GM04504 (cell line): Measurements from ENCODE around the gene FBXO9.

Experiments used
- DNase-seq: peaks from one replicate; pipeline ENCODE4 v3.0.0-alpha.2; 2012; ENCODE audit warnings: low read depth

FBXO9 gene

DNA sequence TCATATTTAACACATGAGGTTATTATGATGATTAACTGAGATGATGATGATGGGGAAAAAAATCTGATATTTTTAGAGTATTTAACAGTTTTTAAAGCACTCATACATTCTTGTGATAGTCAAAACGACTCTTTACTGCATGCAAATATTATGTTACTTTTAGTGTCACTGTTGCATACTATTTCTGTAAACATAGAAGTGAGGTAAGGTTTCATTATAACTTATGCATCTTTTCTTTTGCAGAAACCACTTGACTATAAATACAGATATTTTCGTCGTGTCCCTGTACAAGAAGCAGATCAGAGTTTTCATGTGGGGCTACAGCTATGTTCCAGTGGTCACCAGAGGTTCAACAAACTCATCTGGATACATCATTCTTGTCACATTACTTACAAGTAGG is 30.1 kb downstream of the FBXO9 start:
- no peak for DNase-seq

GRCh38 chr6:53095716-53096115 is 30.5 kb downstream of the FBXO9 start:
- no peak for DNase-seq

GRCh38 chr6:53100561-53100960 is 35.4 kb downstream of the FBXO9 start:
- DNase-seq = no peak

GRCh38 chr6:53101006-53101405 is 35.8 kb downstream of the FBXO9 start:
- no peak for DNase-seq

- DNase-seq = no peak
Observed at GRCh38 chr6:53103993-53104675, 38.9 kb downstream of the FBXO9 start.

DNA sequence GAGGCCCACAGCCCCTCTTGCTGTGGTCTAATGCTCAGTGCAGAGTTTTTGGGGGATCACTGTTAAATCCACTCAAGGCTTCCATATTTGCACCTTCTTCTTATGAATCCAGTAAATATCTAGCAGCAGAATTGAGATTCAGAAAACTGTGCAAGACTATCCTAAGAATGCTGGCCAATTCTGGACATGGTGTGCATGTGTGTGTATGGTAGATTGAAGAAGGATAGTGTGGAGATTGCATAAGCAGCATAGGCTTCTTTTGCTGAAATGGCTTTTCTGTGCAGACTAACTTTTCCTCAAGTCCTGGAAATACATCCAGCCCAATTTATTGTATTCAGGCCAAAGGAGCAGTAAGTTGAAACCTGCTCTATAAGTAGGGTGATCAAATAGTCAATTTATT is 39.7 kb downstream of the FBXO9 start:
- no peak for DNase-seq

- DNase-seq = no peak
Observed at GRCh38 chr6:53107091-53107490, 41.9 kb downstream of the FBXO9 start.

DNA sequence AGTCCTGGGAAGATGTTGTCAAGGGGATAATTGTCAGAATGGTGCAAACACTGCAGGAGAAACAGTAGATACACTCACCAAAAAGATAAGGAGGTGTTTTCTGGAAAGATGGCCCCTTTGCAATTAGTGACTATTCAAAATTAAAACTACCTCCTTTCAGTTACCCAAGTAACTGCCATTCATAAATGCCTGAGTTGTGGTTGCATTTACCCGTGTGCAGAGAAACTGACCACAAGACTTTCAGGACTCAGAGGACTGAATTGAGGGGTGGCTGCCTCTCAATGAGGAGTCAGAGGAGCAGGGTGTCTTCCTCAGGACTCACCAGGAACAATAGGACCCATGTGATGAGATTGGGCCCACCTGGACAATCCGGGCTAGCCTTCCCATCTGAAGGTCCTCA is 44.4 kb downstream of the FBXO9 start:
- no peak for DNase-seq

GRCh38 chr6:53111865-53112264 is 46.7 kb downstream of the FBXO9 start:
- no peak for DNase-seq

DNA sequence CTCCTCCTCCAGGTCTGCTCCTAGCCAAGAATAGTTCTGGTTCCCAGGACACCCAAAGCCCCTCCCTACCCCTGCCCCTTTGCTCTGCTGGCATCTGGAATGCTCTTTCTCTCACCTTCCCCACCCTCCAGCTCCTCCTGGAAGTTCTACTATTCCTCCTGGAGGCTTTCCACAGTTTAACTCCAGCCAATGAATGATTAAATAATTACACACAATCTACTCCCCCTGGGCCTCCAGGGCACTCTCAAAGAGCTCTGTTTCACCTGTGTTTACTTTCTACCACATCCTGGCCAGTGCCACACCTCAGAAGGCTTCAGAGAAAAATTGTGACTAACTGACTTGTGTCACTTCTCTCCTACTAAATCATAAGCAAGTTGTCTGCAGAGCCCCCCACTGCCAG is 47.2 kb downstream of the FBXO9 start:
- no peak for DNase-seq

DNA sequence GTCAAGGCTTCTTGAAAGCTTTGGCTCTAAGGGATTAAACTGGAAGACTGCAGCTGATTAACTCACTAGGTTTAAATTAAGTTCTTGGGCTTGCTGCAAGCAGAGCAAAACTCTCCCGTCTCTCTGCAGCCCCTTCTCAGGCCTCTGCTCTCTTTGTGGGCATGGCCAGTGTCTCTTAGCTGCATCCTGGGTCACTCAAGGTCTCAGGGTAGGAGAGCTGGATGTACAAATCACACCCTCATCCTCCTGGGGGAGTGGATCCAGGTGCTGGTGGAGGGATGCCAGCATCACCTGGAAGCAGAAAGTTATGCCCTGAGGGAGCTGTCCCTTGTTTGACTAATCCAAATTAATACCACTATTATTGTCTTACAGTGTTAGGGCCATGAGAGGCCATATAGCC is 47.7 kb downstream of the FBXO9 start:
- no peak for DNase-seq

GRCh38 chr6:53113742-53114141 is 48.5 kb downstream of the FBXO9 start:
- DNase-seq = no peak

- no peak for DNase-seq
Observed at GRCh38 chr6:53115113-53115512, 49.9 kb downstream of the FBXO9 start.

DNA sequence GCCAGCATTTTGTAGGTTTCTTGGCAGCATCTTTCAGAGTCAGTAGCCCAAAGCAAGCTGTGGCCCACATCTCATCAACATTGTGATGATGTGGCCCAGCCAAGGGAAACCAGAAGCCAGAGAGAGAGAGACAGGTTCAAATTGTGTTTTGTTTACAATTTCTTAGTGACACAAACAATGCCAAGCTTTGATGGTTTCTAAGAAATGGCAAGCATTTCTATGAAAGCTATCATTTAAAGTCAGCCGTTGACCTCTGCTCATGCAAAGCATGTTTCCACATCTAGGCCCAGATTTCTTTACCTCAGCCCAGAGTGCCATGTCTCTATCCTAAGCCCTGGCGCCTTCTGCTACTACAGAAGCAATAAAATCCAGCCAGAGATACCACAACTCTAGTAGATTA is 50.5 kb downstream of the FBXO9 start:
- no peak for DNase-seq

DNA sequence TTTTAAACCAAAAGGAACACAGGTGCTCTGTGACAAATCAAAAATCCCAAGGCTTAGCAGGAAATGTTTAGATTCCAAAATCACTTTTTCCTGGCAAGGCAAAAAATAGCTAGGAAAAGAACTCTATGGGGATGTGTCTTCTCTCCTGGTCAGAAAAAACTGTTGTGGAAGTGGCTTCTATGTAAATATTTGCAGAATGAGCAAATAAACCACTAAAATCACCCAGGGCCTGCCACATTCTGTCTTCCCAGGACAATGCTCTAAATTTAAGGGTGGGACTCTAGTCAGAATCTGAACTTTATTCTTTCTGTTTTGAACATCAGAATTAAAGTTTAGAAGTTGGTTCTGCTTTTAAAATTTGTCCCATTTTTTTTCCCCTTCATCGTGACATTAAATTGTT is 54.1 kb downstream of the FBXO9 start:
- DNase-seq = no peak

DNA sequence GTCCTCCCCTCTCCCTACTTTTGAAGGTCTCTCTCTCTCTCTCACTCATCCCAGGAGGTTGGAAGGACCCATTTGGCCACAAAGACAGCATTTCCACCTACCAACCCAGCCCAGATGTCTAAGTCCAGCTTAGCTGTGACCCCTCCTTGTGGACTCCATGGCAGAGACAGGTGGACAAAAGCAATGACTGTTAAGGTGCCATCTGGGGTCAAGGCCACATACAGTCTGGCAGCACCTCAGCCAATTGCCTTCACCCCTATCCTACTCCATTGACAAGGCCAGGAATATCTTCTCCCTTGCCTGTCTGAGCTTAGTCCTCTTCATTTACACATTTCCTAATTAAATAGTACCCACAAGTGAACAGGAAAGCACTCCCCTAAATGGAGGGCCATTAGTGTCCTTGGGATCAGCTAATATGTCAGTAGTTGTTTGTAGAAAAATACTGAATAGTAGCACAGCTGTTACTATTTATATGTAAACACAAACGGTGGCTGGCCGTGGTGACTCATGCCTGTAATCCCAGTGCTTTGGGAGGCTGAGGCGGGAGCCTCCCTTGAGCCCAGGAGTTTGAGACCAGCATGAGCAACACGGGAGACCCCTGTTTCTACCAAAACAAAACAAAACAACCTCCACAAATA is 54.7 kb downstream of the FBXO9 start:
- DNase-seq = peak; percentile 47

- DNase-seq = no peak
Observed at GRCh38 chr6:53124131-53124800, 59.1 kb downstream of the FBXO9 start.

DNA sequence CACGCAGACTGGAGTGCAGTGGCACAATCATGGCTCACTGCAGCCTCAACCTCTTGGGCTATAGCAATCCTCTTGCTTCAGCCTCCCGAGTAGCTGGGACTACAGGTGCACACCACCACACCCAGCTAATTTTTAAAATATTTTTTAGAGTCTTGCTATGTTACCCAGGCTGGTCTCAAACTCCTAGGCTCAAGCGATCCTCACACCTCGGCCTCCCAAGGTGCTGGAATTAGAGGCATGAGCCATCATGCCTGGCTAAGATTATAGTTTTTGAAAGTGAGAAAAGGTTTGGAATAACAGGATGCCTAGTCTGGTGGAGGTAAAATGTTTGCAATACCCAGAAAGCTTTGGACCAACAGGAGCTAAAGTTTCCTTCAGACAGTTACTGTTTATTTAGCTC is 60.1 kb downstream of the FBXO9 start:
- no peak for DNase-seq

- DNase-seq = no peak
Observed at GRCh38 chr6:53128842-53129241, 63.6 kb downstream of the FBXO9 start.

GRCh38 chr6:53130569-53131290 is 65.5 kb downstream of the FBXO9 start:
- DNase-seq = no peak

DNA sequence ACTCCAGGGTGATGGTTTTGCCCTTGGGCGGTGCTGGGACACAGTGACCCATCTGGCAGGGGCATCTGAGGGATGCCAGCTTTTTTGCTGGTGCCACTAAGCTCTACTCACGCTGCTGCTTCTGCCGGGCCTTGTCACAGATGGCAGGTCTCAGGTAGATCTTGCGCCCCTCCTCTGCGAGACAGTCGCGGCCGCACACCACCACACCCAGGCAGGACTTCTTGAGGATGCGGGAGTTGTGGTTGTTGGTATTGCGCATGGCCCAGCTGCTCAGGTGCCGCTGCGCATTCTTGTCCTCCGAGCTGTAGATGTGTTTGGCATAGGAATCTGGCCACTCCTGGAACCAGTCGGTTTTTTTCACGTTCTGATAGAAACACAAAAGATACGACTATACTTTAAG is 68.8 kb downstream of the FBXO9 start:
- no peak for DNase-seq

GRCh38 chr6:53134601-53135235 is 69.5 kb downstream of the FBXO9 start:
- no peak for DNase-seq
